HG03175 (cell line): ENCODE measurements around the gene NFXL1.
A peak's percentile ranks its signal among the peaks of the same experiment; 100 is the strongest.

Source experiments
- ATAC-seq: cut with Tn5 transposase; IDR thresholded peaks from one replicate; pipeline ENCODE4 v1.9.1; 2021; ENCODE audit warnings: mild to moderate bottlenecking, moderate library complexity; ENCODE audit not compliant: unreplicated experiment

Gene NFXL1

GRCh38 chr4:47899639-47900038, 14.7 kb downstream of the NFXL1 start:
- ATAC-seq: no peak

GRCh38 chr4:47891928-47892327, 22.5 kb downstream of the NFXL1 start:
- ATAC-seq: no peak

- no peak for ATAC-seq
These were observed 32.2 kb downstream of the NFXL1 start for GRCh38 chr4:47882228-47882627.

GRCh38 chr4:47879458-47879857, 34.9 kb downstream of the NFXL1 start:
- ATAC-seq: no peak

- ATAC-seq: no peak
These were observed 37.4 kb downstream of the NFXL1 start for GRCh38 chr4:47876784-47877546.

- ATAC-seq: no peak
These were observed 38.1 kb downstream of the NFXL1 start for GRCh38 chr4:47876310-47876709.

GRCh38 chr4:47873877-47874541, 40.4 kb downstream of the NFXL1 start:
- ATAC-seq: no peak

GRCh38 chr4:47863486-47863885, 50.9 kb downstream of the NFXL1 start:
- ATAC-seq: no peak

- ATAC-seq: no peak
These were observed 52.1 kb downstream of the NFXL1 start for GRCh38 chr4:47862297-47862696.

GRCh38 chr4:47860305-47860704, 54.1 kb downstream of the NFXL1 start:
- ATAC-seq: no peak

- no peak for ATAC-seq
These were observed 56.4 kb downstream of the NFXL1 start for GRCh38 chr4:47858006-47858405.

- ATAC-seq: no peak
These were observed 57.7 kb downstream of the NFXL1 start for GRCh38 chr4:47856713-47857112.

GRCh38 chr4:47855350-47855749, 59.0 kb downstream of the NFXL1 start:
- ATAC-seq: no peak

- ATAC-seq: no peak
These were observed 62.2 kb downstream of the NFXL1 start for GRCh38 chr4:47852136-47852535.

- ATAC-seq: no peak
These were observed 64.9 kb downstream of the NFXL1 start for GRCh38 chr4:47849466-47849865.

GRCh38 chr4:47848041-47848440, 66.3 kb downstream of the NFXL1 start:
- ATAC-seq: no peak

GRCh38 chr4:47842985-47843384, 71.4 kb downstream of the NFXL1 start:
- ATAC-seq: no peak

GRCh38 chr4:47840291-47840690, 74.1 kb downstream of the NFXL1 start:
- ATAC-seq: no peak

- ATAC-seq: peak; percentile 63
These were observed 75.1 kb downstream of the NFXL1 start for GRCh38 chr4:47839259-47839658.

- no peak for ATAC-seq
These were observed 75.9 kb downstream of the NFXL1 start for GRCh38 chr4:47838445-47838844.

- ATAC-seq: no peak
These were observed 76.5 kb downstream of the NFXL1 start, which contains the start of gene CORIN for GRCh38 chr4:47837908-47838294. Gene CORIN (minus strand): TSS chr4:47838067. CDS start chr4:47837949, 118 bp downstream.
